ENCODE measurements around the gene MITD1.
"Not testable (repeated sequence)": the region's sequence is repeated elsewhere in the genome, so short reads cannot be mapped to it uniquely, and the experiment has no call there.

Gene MITD1

DNA sequence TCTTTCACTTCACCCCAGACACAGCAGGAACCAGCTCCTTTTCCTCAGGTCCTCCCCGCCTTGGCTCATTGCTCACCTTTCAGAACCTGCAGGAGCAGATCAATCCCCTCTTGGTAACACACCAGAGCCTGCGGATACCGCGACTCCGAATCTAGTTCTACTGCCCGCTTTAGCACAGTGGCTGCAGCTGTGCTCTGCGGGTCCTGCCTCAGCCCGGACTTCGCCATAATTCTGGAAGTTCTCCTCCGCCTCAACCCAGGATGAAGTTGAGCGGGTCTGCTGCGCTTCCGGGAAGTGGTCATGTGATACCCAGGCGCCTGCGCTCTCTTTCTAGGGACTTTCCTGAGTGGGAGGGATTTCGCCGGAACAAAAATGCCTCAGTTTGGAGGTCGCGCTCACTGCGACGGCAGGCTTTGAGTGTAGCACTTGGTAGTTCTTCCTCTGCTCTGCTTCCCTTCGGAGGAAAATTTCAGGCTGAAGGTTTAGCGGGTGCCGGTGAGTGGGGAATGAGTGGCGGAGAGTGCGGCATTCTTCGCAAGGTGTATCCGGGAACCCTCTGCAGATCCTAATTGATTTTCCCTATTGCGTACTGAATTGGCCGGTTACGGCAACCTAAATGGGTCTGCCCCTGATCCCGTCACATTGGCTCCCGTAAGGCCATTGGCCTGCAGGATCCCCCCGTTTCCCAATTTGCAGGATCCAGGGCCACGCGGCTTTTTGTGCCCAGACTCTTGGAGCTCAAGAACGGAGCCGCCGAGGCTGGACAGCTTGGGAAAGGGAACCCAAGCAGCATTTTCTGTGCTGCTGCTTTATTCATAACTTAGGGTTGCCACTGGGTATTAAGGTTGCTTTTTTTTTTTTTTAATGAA lies at the start of gene MITD1, which contains the start of gene MRPL30:
MITD1 (minus strand) TSS at position 304 of the 869 bp plus-strand sequence; CDS start at position 227, 77 bp downstream.
MRPL30 (plus strand) TSS at position 430 of the 869 bp plus-strand sequence. CDS start 5,020 bp downstream, outside the sequence.
- peak; percentile 94 for DNase-seq

DNA sequence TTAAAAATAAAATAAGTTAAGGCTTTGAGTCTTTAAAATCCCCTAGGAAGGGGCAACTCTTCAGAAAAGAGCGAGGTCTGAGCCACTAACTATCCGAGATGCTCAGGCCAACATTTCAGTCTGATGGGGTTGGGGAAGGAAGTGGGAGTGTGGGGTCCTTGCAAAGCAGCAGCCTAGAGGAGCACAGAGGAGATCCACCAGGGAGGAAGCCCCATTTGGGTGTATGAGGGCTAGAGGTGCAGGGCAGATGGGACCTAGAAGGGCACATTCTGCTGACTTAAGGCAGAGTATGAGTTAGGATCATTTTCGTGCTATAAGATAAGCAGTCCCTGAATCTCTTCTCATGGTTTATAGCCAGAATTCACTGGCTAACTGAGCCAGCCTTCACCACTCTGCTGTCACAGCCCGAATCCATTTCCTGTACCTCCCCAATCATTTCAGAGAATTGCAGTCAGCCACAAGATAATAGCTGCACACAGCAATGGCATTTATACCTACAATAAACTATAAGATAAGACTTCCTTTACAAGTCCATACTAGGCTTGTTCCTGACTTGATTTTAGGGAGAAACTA lies 37.2 kb upstream of the MITD1 start:
- DNase-seq: no peak

DNA sequence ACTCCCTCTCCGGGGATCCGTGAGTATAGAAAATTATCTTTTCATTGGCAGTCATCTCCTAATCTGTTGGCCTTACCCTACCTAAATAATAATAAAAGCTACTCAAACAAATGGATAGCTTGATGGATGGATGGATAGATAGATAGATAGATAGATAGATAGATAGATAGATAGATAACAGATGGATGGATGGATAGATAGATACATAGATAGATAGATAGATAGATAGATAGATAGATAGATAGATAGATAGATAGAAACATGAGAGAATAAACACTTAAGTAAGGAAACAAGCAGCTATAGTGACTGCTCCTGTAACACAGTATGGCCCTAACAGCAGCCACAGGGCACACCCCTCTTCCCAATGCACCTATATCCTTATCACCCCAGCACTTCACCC lies 35.2 kb upstream of the MITD1 start:
- DNase-seq: no peak

DNA sequence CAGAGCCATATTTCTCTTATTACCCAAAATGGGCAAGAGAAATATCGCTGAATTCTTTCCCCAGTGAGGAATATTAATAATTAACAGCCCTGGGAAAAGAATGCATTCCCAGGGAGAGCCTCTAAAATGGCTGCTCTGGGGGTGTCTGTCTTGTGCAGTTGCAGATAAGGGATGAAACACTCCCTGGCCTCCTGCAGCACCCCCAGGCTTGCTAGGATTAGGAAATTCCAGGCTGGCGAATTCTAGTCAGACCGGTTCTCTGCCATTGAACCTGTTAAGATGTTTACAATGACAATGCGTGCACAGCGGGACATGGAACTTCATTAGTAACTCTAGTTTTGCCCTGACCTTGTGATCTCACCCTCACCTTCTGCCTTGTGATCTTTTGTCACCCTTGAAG lies 24.6 kb upstream of the MITD1 start:
- DNase-seq: no peak

DNA sequence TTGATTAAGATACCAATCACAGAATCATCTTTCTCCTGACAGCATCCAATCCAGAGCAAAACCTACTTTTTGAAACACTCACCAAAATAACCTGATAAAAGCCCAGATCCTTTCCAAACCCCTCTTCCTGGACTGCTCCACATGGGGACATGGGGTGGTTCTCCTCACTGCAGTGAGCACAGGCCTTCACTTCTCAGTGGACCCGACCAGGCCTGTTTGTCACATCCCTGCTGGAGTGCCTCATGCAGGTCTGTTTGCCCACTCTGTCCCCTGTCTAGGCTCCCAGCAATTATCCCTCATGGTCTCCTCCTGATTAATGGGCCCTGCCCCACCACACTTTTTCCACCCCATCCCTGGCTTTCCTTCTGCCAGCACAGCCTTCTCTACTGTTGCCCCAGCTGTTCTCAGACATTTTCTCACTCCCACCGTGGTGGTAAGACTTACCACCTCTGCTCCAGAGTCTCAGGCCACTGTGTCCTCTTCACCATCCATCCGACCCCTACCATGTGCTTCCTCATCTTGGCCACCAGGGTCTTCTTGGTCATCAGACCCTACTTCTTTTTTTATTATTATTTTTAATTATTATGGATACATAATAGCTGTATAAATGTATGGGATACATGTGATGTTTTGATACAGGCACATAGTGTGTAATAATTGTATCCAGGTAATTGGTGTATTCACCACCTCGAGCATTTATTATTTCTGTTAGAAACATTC lies 21.3 kb upstream of the MITD1 start:
- DNase-seq: no peak

DNA sequence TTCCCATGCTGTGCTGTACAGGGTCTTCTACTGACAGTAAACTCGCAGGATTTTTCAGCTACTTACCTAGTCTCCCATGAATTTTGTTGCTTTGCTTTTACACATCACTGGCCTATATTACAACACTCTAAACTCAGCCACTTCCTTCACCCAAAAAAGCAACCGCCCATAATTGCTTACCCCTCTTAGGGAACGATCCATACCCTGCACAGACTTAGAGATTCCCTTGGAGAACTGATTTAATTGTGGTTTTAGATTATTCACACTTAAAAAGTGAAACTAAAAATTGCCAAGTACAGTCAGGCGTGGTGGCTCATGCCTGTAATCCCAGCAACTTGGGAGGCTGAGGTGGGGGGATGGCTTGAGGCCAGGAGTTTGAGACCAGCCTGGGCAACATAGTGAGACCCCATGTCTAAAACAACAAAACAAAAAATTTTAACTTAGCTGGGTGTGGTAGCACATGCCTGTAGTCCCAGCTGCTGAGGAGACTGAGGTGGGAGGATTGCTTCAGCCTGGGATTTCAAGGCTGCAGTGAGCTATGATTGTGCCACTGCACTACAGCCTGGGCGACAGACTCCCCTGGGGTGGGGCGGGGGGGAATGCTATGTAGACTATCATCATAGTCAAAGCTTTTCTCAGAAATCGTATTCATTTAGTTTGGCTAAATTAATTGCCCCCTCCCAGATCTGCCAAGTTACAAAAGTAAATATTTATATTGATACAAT lies 19.4 kb upstream of the MITD1 start:
- DNase-seq: no peak

DNA sequence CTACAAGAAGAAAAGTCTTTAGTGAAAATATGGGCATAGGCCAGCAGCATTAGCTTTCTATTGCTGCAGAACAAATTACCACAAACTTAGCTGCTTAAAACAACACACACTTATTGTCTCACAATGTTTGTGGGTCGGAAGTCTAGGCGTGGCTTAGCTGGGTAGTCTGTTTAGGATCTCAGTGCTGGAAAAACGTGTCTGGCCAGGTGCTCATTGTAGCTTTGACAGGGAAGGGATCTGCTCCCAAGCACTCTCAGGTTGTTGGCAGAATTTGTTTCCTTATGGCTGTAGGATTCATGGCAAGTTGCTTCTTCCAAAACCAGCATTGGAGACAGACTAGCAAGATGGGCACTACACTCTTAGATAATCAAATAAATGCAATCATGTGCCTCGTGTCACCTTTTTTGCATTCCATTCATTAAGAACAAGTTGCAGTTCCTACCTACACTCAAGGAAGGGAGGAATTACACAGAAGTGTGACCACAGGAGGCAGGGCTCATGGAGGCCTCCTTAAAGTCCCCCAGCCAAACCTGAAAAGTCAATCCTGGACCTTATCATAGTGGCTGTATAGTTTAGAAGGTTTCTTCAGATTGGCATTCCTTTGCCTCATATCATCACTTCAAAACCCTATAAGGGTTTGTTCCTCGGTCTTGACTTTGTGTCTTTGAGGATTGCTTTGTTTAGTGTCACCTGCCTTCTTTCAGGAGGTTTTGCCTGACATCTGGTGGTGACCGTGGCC lies 17.4 kb upstream of the MITD1 start:
- DNase-seq: no peak

DNA sequence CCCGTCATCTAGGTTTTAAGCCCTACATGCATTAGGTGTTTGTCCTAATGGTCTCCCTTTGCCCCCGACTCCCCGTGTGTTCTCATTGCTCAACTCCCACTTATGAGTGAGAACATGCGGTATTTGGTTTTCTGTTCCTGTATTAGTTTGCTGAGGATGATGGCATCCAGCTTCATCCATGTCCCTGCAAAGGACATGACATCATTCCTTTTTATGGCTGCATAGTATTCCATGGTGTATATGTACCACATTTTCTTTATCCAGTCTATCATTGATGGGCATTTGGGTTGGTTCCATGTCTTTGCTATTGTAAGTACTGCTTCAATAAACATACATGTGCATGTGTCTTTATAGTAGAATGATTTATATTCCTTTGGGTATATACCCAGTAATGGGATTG lies 11.5 kb upstream of the MITD1 start:
- not testable (repeated sequence) for DNase-seq

DNA sequence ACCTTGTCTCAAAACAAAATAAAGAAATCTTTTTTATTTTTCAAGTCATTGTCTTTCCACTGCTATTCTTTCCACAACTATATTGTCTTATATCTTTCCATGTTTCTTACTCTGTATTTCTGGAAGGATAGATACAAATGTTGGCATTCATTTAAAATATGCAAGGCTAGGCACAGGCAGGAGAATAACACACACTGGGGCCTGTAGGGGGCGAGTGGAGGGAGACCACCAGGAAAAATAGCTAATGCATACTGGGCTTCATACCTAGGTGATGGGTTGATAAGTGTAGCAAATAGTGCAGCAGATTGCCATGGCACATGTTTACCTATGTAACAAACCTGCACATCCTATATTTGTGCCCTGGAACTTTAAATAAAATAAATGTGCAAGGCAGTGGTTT lies 9.7 kb upstream of the MITD1 start:
- DNase-seq: no peak

DNA sequence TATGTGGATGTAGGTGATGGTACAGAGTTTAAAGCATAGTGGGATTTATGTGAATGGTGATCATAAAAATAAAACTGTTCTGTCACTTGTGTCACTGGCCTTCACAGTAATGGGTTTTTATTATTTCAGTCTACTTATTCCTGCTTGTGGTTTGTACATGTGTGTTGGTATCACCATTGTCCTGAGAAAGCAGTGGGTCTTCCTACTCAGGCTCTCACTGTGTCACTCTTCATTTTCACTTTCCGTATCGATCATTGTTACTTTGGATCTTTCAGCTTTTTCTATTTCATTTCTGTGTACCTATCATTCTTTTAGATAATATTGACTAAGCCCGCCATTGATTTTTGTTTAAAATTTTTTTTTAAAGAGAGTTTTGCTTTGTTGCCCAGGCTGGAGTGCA lies 7.5 kb upstream of the MITD1 start:
- DNase-seq: peak; percentile 19

DNA sequence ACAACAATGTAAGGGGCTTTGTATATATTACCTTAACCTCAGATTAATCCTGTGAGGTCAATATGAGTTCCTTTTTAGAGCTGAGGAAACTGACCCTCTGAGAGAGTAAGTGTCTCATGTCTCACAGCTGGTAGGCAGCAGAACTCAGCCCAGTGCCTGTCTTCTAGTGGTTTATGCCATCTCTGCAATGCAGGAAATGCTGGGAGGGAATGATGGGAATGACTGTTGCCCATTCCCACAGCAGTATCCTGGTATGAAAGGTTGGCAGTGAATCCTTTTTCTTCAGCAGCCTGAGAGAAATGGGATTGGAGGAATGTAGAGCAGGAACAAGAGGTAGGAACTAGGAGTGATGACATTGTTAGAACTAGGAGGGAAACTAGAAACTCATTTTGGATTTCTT lies 6.2 kb upstream of the MITD1 start:
- DNase-seq: no peak

DNA sequence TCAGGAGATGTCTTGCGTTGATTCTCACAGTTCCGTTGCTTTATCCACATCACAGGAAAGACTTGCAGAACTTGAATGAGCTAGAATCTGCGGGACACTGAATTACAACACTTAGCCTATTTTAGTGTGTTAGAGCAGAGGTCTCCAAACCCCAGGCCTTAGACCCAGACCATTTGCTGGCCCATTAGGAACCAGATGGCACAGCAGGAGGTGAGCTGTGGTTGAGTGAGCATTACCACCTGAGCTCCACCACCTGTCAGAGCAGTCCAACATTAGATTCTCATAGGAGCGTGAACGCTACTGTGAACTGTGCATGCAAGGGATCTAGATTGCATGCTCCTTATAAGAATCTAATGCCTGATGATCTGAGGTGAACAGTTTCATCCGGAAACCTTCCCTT lies 4.0 kb upstream of the MITD1 start:
- no peak for DNase-seq

DNA sequence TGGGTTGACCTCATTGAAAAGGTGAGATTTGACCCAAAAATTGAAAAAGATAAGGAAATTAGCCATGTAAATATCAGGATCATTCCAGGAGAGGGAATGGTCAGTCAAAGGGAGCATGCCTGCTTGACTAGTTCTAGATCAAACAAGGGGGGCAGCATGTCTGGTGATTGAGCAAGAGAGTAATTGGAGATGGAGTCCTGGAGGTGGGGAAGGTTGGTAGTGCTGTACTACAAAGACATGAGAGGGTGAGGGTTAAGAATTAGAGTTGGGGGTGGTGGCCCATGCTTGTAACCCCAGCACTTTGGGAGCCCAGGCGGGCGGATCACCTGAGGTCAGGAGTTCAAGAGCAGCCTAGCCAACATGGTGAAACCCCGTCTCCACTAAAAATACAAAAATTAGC lies 2.2 kb upstream of the MITD1 start:
- no peak for DNase-seq

DNA sequence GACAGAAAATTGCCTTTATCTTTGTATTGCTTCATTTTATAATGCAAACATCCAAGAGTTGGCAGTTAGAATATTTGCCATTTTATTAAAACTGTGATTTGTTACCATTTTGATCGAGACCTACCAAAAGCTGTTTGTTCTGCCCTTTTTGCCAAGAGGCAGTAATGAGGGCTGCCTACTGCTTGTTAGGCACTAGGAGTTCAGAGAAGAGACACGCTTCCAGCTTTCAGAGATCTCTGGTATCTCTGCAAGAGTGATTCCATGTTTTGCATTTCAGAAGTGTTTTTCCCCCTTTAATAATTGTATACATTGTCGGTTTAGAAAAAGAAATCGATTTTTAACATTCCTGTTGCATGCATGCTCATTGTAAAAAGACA lies 754 bp upstream of the MITD1 start:
- DNase-seq: no peak

DNA sequence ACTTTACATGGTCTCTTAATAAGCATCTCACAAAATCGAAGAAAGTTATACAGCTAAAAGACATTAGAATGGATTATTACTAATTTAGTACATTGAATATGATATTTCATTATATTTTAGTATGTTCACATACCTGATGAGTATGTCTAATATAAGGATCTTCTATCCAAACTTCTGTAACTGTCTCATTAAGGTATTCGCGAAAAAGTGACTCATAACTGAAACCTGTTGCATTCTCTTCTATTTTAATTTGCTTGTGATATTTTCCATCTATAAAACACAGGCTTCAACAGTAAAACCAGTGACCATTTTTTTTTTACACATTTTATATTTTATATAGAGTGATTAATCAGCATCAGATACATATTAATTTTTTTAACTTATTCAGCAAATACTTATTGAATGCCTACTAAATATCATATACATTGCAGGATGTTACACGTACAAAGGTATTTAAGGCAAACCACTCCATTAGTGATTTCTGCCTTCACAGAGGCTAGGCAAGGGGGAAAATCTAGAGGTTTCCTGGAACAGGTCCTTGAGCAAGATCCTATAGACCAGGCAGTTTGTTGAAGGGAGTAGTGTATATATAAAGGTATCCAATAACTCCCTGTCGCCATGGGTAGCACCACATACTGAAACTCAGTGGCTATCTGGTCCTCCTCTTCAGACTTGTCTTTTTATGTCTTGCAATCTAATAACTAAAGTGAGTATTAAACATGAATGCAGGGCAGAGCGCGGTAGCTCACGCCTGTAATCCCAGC lies 9.3 kb downstream of the MITD1 start:
- DNase-seq: no peak

DNA sequence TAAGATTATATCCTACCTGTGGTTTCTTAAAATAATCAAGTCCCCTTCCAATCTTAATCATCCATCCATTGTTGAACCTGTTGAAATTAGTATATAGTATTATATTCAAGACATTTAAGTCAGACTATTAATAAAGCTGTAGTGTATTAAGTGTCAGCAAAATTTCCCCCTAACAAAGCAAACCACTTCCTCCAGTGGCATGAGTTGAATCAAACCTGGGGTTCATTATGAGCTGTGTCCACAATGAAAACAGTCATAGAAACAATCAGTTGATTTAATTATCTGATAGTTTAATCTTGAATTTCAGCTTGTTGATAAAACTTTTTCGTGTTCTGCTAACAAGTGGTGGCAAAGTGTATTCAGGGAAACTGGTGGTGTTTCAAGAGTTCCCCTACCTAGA lies 11.3 kb downstream of the MITD1 start:
- DNase-seq: peak; percentile 47

DNA sequence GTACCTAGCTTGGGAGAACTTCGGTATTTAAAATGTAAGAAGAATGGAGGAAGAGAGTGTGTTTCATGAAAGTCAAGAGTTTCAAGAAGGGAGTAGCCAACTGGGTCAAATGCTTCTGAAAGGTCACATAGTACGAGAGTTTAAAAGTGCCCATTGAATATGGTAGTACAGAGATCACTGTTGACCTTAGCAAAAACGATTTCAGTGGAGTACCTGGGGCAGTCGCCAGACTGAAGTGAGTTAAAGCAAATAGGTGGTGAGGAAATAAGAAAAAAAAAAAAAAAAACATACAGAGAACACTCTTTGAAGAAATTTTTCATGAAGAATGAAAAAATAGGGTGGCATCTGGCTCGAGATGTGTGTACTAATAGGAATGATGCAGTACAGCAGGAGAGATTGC lies 14.6 kb downstream of the MITD1 start:
- no peak for DNase-seq

DNA sequence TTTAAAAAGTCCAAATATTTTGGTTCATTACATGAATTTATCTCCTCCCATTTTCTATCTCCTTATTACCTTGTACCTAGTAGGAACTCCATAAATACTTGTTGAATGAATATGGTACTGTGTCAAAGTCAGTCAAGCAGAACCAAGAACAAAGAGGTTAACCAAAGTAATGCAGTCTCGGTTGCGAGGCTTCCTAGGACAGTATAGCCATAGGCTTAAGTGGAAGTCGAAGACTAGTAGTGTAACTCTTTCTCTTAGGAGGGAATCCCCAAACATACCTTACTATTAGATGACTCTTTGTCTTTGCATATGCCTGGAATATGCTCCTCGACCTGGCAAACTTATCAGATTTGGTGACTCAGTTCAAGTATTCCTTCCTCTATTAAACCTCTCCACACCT lies 21.3 kb downstream of the MITD1 start:
- no peak for DNase-seq

DNA sequence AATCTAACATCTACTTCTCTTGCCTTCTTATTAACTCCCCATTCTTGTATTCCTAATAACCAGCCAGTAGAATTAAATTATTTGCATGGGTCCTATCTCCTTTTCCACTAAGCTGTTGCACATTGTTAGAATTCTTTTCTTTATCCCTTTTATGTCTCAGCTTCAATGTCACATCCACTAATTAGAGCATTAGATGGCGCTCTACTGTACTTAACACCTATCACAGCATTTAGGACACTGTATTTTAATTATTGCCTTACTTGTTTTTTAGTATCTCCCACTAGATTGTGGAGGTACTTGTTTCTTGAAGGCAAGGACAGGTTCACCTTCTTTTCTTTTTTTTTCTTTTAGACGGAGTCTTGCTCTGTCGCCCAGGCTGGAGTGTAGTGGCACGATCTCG lies 22.3 kb downstream of the MITD1 start:
- DNase-seq: no peak

DNA sequence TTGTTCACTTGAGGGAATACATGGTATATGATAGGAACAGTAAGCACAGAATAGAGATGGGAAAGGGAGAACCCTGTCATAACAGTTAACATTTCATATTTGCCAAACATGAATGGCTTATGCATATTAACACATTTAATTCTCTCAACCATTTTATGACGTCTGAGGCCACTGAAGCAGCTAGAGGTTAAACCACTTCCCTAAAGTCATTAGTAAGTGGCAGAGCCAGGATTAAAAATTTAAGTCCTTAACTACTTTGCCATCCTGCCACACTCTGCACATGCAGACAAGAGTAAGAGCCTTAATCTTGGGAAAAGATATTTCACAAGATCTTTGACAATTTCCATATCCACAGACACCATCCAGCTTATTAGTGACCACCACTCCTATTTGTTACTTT lies 24.0 kb downstream of the MITD1 start:
- no peak for DNase-seq

DNA sequence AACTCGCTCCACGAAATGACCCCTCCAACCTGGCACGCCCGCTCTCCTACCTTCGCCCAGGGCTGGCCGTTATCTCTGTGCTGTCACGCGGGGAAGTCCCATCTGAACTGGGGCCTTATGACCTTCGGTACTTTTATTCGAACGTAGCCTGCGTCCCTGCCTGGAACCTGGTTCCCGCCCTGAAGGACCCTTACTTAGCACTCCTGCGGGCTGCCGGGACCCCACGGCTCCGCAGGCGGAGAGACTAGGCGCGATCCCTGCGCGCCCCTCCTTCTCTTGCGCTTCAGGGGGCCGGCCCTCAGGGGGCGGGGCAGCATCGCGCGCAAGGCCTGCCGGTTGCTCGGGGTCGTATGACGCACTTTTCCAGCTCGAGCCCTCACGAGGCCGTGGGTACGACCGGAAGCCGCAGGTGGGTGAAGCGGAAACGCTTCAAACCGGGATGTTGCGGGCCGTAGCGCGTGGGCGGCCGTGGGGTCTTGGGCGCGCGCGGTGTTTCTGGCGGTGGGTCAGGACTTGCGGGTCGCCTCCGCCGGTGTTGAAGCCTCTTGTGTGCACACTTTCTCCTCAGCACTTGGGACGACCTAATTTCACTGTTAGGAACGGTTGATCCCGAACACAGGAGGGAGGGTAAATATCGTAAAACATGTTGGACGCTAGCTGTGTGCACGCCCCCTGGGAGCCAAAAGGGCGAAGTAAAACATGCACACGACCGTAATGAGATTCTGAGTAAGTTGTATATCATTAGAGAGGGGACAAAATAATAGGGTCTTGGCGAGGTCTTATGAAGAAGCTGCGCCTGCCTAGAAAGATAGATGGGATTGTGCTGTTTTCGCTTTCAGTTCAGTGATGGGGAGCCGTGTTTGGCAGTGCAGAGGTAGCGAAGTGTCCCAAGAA lies 26.0 kb downstream of the MITD1 start, which contains the start of the genes LIPT1 and TSGA10:
LIPT1 (plus strand) TSS at position 325 of the 894 bp plus-strand sequence. CDS start 6,991 bp downstream, outside the sequence.
TSGA10 (minus strand) TSS at position 300 of the 894 bp plus-strand sequence. CDS start 45,503 bp downstream, outside the sequence.
- peak; percentile 94 for DNase-seq

All from activated CD4-positive, alpha-beta T cell treated with anti-CD3 and anti-CD28 coated beads, Interleukin-10, Interleukin-2, amounts not matched to agents 100 ng/mL and 50 ng/mL, durations not matched to agents 16 hours and 8 hours (primary cell).